Measurements from ENCODE around the gene GALNT5.

GRCh38 chr2:157287160-157287559 is 29.7 kb downstream of the GALNT5 start:
- TF ChIP-seq CTCF (optimal IDR thresholded peaks at IDR 0.05 in 1 of 3, IDR thresholded peaks at IDR 0.05 in 1 of 3, conservative IDR thresholded peaks at IDR 0.05 in 1 of 3; ENCODE audit: extremely low read depth in 1 of 3, insufficient read depth in 2 of 3, low read length in 3 of 3) (no peak), EZH2 (IDR thresholded peaks at IDR 0.05; ENCODE audit: low read length) (no peak)
